ENCODE results near the gene PNPT1. TPM values are rescaled to one million over a fixed set of nuclear protein-coding genes. Genes with fewer than 3 reads are reported as not detected.

Gene PNPT1
- total and polyA plus RNA-seq, 2 of the 4 experiments (the other 2 are of a cell fraction): 11.2 to 14.3 TPM

DNA sequence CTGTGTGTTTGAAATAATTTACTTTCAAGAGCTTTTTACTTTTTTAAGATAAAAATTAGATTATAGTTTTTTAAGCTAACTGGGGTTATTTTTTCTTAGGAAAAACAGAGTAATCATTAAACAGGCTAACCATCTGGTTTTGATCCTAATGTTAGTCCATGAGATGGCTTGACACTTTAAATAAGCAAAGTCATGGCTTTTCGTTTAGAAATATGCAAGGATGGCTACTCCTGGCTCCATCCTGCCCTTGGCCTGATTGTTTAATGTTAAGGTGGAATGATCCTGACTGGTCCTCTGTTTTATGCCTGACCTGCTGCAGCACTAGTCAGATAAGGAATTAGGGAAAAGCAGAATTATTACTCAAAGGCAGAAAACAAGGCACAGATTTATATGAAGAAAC lies 39.7 kb upstream of the PNPT1 start:
- ChIA-PET POLR2A (ENCODE audit: unreplicated experiment) (no interaction called here), CTCF (interaction anchor here (1.4 to 1.7 kb wide), 2 partner anchors 16 to 38 kb away, joined by 4 to 7 read pairs; no protein-coding TSS in a partner anchor)
- no peak overlapping the region for H4K91ac ChIP-seq (ENCODE audit: insufficient read depth, low read depth, low read length)
- H3K9me1 ChIP-seq (ENCODE audit: insufficient read depth, low read length): no peaks in the 10 kb centered on the region
- H3K79me1 ChIP-seq (ENCODE audit: low read depth in 1 of 2, low read length in 2 of 2): no peaks in the 10 kb centered on the region
- H2BK20ac ChIP-seq (ENCODE audit: low read depth, low read length): no peak overlapping the region
- dilution Hi-C loops (cut with HindIII; ENCODE audit: low sequenced_read_pairs, unreplicated experiment): no loop called here
- no peak overlapping the region for H3K14ac ChIP-seq (replicated peaks; ENCODE audit: low read depth, low read length)
- H4K5ac ChIP-seq (ENCODE audit: low read depth, low read length): no peak overlapping the region
- H3K36me3 ChIP-seq (ENCODE audit: control insufficient read depth, insufficient read depth, low read length): no peaks in the 10 kb centered on the region
- no TSS peak for BruUV-seq (replicated peaks)
- no peak overlapping the region for H3K56ac ChIP-seq (ENCODE audit: extremely low read depth, insufficient read depth, low read length)
- no peak overlapping the region for H3K4me3 ChIP-seq (ENCODE audit: insufficient read depth, low read depth, low read length)
- peak; percentile 43 for DNase-seq
- H3K4ac ChIP-seq (ENCODE audit: low read depth, low read length): no peak overlapping the region
- peak overlapping the region; percentile 3; the same call in 1 of the 2 replicates for H3K27ac ChIP-seq (ENCODE audit: insufficient read depth, low read length)
- H2BK120ac ChIP-seq (ENCODE audit: low read depth, low read length): 0 out of 2 replicates have a peak overlapping the region, but pooled peaks have one; percentile 9
- no peaks in the 10 kb centered on the region for H3K9me3 ChIP-seq (ENCODE audit: control insufficient read depth, insufficient read depth, low read length)
- intact Hi-C loops (cut with micrococcal nuclease): no loop called here
- no peak overlapping the region for H2BK15ac ChIP-seq (ENCODE audit: low read depth, low read length)
- peak overlapping the region; percentile 27 for H3K4me2 ChIP-seq (ENCODE audit: low read depth, low read length)
- H4K8ac ChIP-seq (ENCODE audit: low read depth in 2 of 2, low read length in 2 of 2): no peak overlapping the region
- H2AFZ ChIP-seq (replicated peaks; ENCODE audit: low read length, poor library complexity): no peak overlapping the region
- in situ Hi-C loops (cut with MboI; ENCODE audit: low sequenced_read_pairs): no loop called here
- TF ChIP-seq, protein P1, sequence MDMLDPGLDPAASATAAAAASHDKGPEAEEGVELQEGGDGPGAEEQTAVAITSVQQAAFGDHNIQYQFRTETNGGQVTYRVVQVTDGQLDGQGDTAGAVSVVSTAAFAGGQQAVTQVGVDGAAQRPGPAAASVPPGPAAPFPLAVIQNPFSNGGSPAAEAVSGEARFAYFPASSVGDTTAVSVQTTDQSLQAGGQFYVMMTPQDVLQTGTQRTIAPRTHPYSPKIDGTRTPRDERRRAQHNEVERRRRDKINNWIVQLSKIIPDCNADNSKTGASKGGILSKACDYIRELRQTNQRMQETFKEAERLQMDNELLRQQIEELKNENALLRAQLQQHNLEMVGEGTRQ (IDR thresholded peaks at IDR 0.05; ENCODE audit: low read depth, low read length): no peak
- TF ChIP-seq BHLHE40 (IDR thresholded peaks at IDR 0.05; ENCODE audit: low read depth, low read length) (no peak), MXI1 (IDR thresholded peaks at IDR 0.05; ENCODE audit: borderline replicate concordance, low read depth, low read length) (no peak), MAFK (IDR thresholded peaks at IDR 0.05; ENCODE audit: low read depth, low read length) (no peak), NFE2L2 (IDR thresholded peaks at IDR 0.05; ENCODE audit: low read depth, low read length) (0 out of 2 replicates have a peak, but pooled peaks have one; percentile 16), MAZ (IDR thresholded peaks at IDR 0.05; ENCODE audit: borderline replicate concordance, low read depth, low read length) (no peak), CHD1 (IDR thresholded peaks at IDR 0.05; ENCODE audit: low read depth, low read length) (no peak), FOS (IDR thresholded peaks at IDR 0.05; ENCODE audit: low read depth, low read length) (no peak)
- H2BK5ac ChIP-seq (ENCODE audit: low read depth, low read length, poor library complexity, severe bottlenecking): no peak overlapping the region
- H4K20me1 ChIP-seq (ENCODE audit: insufficient read depth, low read length): no peaks in the 10 kb centered on the region
- H3K23ac ChIP-seq (ENCODE audit: low read depth, low read length): no peak overlapping the region
- peak overlapping the region; percentile 14; the same call in 1 of the 2 replicates for H3K18ac ChIP-seq (ENCODE audit: low read depth, low read length)
- H2AK9ac ChIP-seq (replicated peaks; ENCODE audit: low read depth, low read length, poor library complexity): no peak overlapping the region
- no peaks in the 10 kb centered on the region; the same call in 1 of the 2 replicates for H3K4me1 ChIP-seq (ENCODE audit: control insufficient read depth, insufficient read depth, low read length)
- no peak overlapping the region for H3K9ac ChIP-seq (ENCODE audit: low read depth, low read length)
- peak; percentile 75 for ATAC-seq (ENCODE audit: low read depth)
- WGBS, 2 experiments (ENCODE audit: extremely low coverage in 2 of 2, insufficient read length in 1 of 2): no CpG with 5 or more reads among the region's 1 CpG
- no peaks in the 10 kb centered on the region for H3K27me3 ChIP-seq (ENCODE audit: control insufficient read depth, insufficient read depth, low read length)
- no peak overlapping the region for H2AK5ac ChIP-seq (ENCODE audit: low read depth, low read length)

Data from IMR-90 (cell line).